ENCODE results near the gene GPR152.

GPR152 gene

DNA sequence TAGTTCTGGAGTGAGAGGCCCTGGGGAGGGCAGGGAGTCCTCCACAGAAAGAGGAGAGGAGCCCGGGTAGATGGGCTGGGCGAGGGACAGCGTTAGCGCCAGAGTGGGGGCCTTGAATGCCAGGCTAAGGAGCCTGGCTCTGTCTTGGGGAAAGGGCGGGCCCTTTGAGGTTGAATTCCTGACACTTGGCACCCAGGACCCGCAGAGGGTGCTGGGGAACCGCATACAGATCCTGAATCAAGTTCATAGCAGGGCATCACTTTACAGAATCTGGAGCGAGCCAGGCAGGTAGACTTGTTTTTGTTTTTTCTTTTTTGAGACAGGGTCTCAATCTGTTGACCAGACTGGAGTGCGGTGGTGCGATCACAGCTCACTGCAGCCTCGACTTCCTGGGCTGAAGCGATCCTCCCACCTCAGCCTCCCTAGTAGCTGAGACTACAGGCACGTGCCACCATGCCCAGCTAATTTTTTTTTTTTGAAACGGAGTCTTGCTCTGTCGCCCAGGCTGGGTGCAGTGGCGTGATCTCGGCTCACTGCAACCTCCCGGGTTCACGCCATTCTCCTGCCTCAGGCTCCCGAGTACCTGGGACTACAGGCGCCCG lies 31.0 kb downstream of the GPR152 start:
- DNase-seq, result no peak

- peak; percentile 83 to 92 for DNase-seq
Measured at GRCh38 chr11:67420646-67421429, 31.7 kb downstream of the GPR152 start.

DNA sequence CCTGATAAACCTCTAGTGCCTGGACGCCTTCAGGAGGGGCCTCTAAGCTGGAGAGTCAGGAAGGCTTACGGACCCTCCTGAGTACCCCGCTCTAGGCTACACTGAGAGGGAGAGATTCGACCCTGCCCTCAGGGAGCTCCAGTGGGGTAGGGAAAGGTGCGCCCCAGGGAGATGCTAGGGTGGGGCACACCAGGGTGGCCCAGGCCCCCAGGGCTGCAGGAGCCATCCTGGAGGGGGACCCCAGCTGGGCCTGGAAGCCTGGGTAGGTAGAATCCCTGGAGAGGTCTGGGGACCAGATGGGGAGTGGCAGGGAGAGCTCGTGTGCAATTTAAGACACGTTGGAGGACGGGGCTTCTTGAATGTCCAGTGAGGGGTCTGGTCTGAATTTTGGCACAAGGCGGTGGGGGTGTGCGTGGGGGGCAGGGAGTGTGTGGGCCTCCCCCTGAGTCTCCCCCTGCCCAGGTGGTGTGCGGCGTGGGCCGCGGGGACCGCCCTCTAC lies 32.3 kb downstream of the GPR152 start:
- no peak for DNase-seq

- DNase-seq, result no peak
Measured at GRCh38 chr11:67419325-67420049, 33.0 kb downstream of the GPR152 start.

DNA sequence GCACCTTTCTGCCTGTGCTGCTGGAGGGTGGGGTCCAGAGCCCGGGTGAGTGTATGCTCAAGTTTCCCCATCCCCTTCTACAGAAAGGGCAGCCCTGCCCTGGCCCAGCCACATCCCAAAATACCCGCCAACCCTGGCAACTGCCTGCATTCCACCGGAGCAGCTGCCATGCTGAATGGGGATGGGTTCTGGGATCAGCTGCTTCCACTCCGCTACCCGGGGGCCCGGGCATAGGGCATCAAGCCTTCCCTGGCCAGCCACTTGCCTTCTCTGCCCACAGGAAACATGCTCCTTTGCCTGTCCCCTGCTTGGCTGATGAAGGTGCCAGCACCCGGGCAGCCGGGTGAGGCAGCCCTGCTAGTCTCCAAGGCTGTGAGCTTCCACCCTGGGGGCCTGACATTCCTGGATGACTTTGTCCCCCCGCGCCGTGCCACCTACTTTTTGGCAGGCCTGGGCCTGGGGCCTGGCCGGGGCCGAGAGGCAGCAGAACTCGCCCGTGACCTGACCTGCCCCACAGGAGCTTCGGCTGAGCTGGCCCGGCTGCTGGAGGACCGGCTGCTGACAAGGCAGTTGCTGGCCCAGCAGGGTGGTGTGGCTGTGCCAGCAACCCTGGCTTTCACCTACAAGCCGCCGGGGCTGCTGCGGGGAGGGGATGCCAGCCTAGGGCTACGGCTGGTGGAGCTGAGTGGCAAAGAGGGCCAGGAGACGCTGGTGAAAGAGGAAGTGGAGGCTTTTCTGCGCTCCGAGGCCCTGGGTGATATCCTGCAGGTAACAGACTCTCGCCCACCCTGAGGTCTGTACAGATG lies 33.9 kb downstream of the GPR152 start:
- DNase-seq, result peak; percentile 40 to 66

GRCh38 chr11:67417425-67417824 lies 35.1 kb downstream of the GPR152 start:
- no peak for DNase-seq

DNA sequence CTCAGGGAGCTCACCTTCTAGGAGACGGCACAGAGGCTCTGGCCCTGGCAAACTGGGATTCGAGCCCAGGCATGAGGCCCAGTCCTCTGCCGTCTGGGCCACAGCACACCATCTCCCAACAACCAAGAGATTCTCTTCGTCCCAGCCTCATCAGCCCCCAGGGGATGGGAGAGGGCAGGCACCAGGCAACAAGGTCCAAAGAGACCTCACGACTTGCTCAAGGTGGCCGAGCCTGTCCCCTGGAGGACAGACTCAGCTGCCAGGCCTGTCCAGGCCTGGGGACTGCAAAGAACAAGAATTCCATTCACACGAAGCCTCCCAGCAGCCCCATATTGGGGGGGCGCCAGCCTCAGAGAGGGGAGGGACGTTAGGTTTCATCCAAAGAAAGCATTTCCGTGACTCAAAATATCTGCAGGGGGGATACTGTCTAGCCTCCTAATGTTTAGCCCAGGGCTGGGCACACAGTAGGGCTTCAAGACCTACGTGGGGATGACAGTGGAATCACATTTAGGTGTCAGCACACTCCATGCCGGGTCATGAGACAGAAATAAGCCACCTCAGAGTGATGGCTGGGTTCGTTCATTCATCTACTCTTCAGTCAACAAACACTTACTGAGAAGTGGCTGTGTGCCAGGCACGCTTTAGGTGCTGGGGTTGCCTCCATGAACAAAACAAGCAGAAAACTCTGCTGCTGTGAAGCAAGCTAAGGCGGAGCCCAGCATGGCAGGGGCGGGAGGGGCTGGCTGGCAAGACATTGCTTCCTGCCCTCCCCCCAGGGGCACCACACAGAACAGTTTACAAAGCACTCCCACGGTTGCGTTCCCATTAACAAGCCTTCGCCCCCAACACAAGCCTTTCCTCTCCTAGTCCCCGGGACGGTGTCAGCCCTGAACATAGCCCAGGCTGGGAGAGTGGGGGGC lies 35.9 kb downstream of the GPR152 start:
- DNase-seq, result peak; percentile 70 to 87

GRCh38 chr11:67415501-67416304 lies 36.8 kb downstream of the GPR152 start, which contains the start of gene CARNS1:
Gene CARNS1 (plus strand): TSS chr11:67415678. CDS start chr11:67416200, 522 bp downstream.
- DNase-seq, result no peak

DNA sequence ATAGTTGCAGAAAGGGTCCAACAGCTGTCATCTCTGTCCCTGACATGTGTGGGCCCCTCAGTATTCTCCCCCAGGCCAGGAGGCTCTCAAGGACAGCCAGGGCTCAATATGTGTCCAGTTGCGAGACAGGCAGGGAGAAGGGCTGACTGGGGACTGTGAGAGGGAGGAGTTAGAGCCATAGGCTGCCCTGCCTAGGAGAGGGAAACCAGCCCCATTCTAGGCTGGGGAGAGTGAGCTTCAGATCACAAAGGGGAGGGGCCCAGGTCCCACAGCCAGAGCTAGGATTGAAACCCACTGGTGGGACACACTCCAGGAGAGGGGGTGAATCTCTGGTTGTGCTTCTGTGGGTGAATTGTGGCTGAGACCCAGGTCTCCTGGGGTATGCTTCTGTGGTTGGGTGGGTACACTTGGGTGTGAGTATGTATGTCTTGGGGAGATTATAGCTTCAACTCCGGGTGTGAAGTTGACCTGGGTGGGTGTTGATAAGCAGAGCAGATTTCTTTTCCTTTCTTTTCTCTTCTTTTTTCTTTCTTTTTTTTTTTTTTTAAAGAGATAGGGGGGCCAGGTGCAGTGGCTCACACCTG lies 39.2 kb downstream of the GPR152 start:
- DNase-seq, result no peak

GRCh38 chr11:67412495-67413179 lies 39.9 kb downstream of the GPR152 start:
- no peak for DNase-seq

GRCh38 chr11:67411785-67412152 lies 40.8 kb downstream of the GPR152 start:
- no peak for DNase-seq

GRCh38 chr11:67410984-67411784 lies 41.3 kb downstream of the GPR152 start:
- no peak for DNase-seq

GRCh38 chr11:67410369-67410831 lies 42.1 kb downstream of the GPR152 start:
- DNase-seq, result no peak

DNA sequence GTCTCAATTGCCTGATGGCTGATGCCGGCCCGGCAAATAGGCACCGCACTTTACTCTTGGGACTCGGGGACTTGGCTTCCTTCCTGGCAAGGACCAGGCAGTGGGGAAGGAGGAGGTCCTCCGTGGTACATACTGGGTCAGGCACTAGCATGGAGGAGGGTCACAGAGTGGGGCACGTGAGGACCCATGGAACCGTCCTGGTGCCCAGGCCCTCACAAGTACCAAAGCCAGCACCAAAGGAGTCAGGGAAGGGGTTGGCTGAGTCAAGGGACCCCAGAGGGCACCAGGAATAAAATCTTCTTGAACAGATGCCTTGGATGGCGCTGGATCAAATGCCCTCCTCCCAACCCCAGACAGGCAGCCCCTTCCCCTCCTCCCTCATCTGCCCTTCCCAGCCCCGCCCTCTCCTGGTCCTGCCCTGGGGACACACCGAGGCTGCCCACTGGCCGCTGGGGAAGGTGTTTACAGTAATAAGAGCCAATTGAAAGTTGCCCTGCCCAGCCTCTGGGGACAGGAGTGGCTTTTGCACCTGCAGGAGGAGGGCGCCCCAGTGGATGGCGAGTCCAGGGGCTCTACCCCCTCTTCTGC lies 42.7 kb downstream of the GPR152 start:
- peak in 1 of 2 experiments; percentile 12 for DNase-seq

DNA sequence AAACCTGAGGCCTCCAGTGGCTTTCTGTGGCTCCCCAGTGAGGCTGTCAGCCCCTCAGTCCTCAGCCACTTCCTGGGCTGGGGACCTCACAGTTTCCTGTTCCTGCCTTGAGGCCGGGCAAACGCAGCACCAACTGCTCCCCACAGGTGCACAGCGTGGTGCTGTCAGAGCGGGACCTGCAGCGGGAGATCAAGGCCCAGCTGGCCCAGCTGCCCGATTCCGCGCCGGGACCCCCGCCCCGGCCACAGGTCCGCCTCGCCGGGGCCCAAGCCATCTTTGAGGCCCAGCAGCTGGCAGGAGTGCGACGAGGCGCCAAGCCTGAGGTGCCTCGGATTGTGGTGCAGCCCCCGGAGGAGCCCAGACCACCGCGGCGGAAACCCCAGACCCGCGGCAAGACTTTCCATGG lies 43.3 kb downstream of the GPR152 start:
- DNase-seq, result no peak

- DNase-seq, result no peak
Measured at GRCh38 chr11:67408437-67409200, 43.9 kb downstream of the GPR152 start.

GRCh38 chr11:67407688-67408163 lies 44.8 kb downstream of the GPR152 start:
- no peak for DNase-seq

Measured in NCI-H2081 (cell line).